Neural progenitor cell (in vitro differentiated cells): ENCODE results near the gene TEX101.
"Not testable (repeated sequence)": the region's sequence is repeated elsewhere in the genome, so short reads cannot be mapped to it uniquely, and the experiment has no call there.

Source experiments
- CTCF ChIP-seq: fragments of 200-600 bp; sonication (generic); IDR thresholded peaks from 2 replicates; pipeline ENCODE4 v1.5.1; 2017; ENCODE audit warnings: antibody characterized with exemption, mild to moderate bottlenecking
- EZH2 ChIP-seq: fragments of 200-600 bp; sonication (generic); IDR thresholded peaks from 2 replicates; pipeline ENCODE4 v1.6.1; 2017; ENCODE audit warnings: antibody characterized with exemption, mild to moderate bottlenecking, moderate library complexity

DNA sequence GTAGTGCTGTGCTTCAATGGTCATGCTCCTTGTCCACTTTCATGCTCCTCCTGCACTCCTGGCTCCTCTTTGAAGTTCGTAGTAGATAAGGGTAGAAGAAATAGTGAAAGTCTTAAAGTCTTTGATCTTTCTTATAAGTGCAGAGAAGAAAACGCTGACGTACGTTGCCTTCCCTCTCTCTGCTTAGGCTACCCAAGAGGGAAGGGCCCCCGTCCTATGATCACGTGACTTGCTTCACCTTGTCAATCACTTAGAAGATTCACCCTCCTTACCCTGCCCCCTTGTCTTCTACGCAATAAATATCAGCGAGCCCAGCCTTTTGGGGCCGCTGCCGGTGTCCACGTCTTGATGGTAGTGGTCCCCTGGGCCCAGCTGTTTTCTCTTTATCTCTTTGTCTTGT lies 22.6 kb downstream of the TEX101 start:
- TF ChIP-seq CTCF, EZH2: not testable (repeated sequence)
